Activated CD4-positive, alpha-beta T cell treated with anti-CD3 and anti-CD28 coated beads, Interleukin-2, amount 10 ng/mL, durations not matched to agents 7 days and 5 days (primary cell): ENCODE data around the gene HOXA3. TPM values are rescaled to one million over a fixed set of nuclear protein-coding genes. Genes with fewer than 3 reads are reported as not detected.

Source experiments
- CTCF ChIA-PET: fragments of 350-600 bp; sonication (Branson Sonifier 250); formaldehyde crosslinking; loops from one replicate; lab custom pipeline; 2021; ENCODE audit warnings: antibody characterized with exemption; lab: Charles Lee
- POLR2A ChIA-PET: fragments of 350-600 bp; sonication (Branson Sonifier 250); formaldehyde crosslinking; loops from one replicate; lab custom pipeline; 2021; ENCODE audit warnings: antibody characterized with exemption; lab: Charles Lee
- DNase-seq: peaks from one replicate; pipeline ENCODE4 v3.0.0-alpha.2; 2020
- H3K27ac Mint-ChIP-seq: one replicate; pipeline ENCODE4 v1.8.0; 2021; ENCODE audit warnings: mild to moderate bottlenecking, moderate library complexity, mixed read lengths
- H3K27me3 Mint-ChIP-seq: one replicate; pipeline ENCODE4 v1.8.0; 2021; ENCODE audit warnings: mixed read lengths
- H3K36me3 Mint-ChIP-seq: one replicate; pipeline ENCODE4 v1.8.0; 2021; ENCODE audit warnings: low read depth, mixed read lengths
- H3K4me1 Mint-ChIP-seq: one replicate; pipeline ENCODE4 v1.8.0; 2021; ENCODE audit warnings: mixed read lengths
- H3K4me3 Mint-ChIP-seq: one replicate; pipeline ENCODE4 v1.8.0; 2021; ENCODE audit warnings: mild to moderate bottlenecking, moderate library complexity, mixed read lengths
- H3K9me3 Mint-ChIP-seq: one replicate; pipeline ENCODE4 v1.8.0; 2021; ENCODE audit warnings: mixed read lengths
- total RNA-seq, 2 experiments: library from RNA; stranded (reverse); gene quantifications; one replicate each; pipeline ENCODE4 v1.2.3, GENCODE V29; 2021

HOXA3 gene
- total RNA-seq, 2 experiments from 2014 or later, result not detected

DNA sequence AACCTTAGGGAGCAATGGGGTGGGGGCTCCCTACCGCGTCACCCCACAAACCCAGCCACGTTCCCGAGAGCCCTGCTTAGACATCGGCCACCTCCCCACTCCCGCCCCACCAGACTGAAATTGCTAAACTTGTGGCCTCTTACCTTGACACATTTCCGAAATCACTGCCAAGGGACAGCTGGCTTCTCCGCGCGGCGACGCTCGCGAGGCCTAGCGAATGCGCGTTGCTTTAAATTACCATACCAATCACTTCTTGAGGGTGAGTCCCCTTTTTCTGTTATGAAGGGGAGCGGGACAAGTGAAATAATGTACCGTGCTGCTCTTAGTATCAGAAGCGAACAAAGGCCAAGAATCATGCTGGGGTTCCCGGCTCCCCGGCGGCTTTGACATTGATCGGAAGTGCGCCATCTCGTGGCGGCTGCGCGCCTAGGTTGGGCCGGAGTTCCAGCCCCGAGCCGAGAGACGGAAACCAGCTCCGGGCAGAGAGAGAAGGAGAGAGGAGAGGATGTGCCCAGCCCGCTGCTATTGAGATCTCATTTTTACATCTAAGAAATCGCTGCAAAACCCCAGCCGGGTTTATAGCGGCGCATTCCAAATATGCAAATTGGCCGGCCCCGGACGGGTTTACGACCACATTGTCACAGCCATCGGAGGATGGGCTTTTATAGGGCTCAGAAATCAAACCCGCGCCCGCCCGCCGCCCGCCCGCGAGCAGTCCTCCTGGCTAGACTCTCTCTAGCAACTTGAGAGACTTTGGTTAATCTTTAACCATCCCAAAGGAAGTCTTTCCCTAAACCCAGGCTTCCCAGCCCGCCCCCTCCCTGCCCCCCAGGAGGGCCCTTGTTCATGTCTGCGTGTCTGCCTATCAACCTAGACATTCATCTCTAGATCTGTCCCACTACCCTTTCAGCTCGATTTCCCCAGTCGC lies 27.4 kb upstream of the HOXA3 start:
- Mint-ChIP-seq H3K36me3 (no peaks in the 10 kb centered on the region), H3K4me3 (no peak overlapping the region), H3K27ac (no peak overlapping the region), H3K9me3 (no peaks in the 10 kb centered on the region), H3K27me3 (peaks cover 71% of the 10 kb centered on the region), H3K4me1 (peaks cover 11% of the 10 kb centered on the region)
- ChIA-PET CTCF (interaction anchor here (0.9 to 2.0 kb wide), 9 partner anchors 10 to 29 kb away, joined by 3 to 7 read pairs (median 4); partner anchors contain the start of gene HOXA3), POLR2A (no interaction called here)
- peak; percentile 49 for DNase-seq

DNA sequence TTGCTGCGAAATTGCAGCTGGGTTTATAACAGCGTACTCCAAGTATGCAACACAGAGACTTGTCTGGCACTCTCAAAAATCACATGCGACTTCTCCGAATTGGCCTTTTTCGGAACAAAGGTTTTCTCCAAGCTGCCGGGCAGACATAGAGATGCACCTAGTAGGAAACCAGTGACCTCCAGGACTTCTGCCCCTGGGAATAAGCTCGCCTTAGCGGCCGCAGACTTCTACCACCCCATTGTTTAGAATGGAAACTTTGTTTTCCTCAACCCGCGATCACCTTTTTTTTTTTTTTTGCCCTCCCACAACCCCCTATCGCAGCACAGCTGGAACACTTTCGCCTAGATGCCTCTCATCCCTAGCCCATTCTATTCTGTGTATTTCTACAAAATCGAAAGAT lies 26.6 kb upstream of the HOXA3 start:
- H3K9me3 Mint-ChIP-seq, result no peaks in the 10 kb centered on the region
- H3K27ac Mint-ChIP-seq, result no peak overlapping the region
- ChIA-PET CTCF (interaction anchor here (0.6 to 2.0 kb wide), 9 partner anchors 9 to 827 kb away, joined by 3 to 7 read pairs (median 3); partner anchors contain the start of gene HOXA3), POLR2A (no interaction called here)
- H3K27me3 Mint-ChIP-seq, result peaks cover 72% of the 10 kb centered on the region
- no peak for DNase-seq
- no peak overlapping the region for H3K4me3 Mint-ChIP-seq
- H3K36me3 Mint-ChIP-seq, result no peaks in the 10 kb centered on the region
- H3K4me1 Mint-ChIP-seq, result peaks cover 9% of the 10 kb centered on the region

DNA sequence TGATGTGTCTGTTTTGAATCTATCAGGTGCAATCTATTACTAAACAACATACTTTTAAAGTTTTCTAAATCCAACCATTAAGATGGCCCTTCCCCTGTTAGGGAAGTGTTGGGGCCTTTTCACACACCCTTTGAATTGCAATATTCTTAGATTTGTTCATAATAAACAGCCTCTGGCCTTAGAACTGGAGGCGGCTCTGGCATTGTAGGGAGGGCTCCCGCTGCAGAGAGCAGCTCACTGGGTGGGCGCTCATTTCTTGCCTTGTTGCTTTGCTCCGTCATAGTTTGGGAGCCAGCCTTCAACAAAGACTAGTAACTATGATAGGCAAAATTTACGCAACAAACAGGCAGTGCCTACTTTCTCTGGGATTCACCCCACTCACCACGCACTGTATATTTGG lies 26.0 kb upstream of the HOXA3 start:
- Mint-ChIP-seq H3K27ac (no peak overlapping the region), H3K36me3 (no peaks in the 10 kb centered on the region), H3K9me3 (no peaks in the 10 kb centered on the region), H3K4me3 (no peak overlapping the region), H3K4me1 (peaks cover 9% of the 10 kb centered on the region), H3K27me3 (peaks cover 69% of the 10 kb centered on the region)
- ChIA-PET POLR2A (no interaction called here), CTCF (interaction anchor here (0.6 to 2.0 kb wide), 3 partner anchors 12 to 28 kb away, joined by 3 to 7 read pairs (median 3); no protein-coding TSS in a partner anchor)
- no peak for DNase-seq

DNA sequence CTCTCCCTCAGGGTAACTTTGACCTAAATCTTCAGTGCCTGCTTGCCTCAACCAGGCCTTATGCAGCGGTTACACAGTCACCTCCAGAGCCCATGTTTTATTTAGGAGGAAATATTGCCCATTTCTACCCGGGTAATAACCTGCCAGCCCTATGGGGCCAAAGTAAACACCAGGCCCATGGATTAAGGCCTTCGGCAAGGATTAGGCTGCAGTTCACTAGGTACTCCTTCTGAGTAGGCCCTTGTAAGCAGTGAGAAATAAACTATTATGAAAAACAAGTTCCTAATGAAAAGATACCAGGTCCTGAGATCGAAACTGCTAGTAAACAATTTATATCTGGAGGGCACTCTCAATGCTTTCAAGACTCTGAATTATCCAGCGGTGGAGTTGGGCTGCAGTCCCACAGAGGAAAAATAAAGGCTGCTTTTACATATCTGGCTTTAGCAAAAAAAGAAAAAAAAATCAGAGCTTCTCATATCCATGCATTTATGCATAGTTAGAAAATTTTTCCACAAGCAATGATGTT lies 25.5 kb upstream of the HOXA3 start:
- Mint-ChIP-seq H3K27me3 (peaks cover 67% of the 10 kb centered on the region), H3K4me1 (peaks cover 9% of the 10 kb centered on the region), H3K27ac (no peak overlapping the region), H3K36me3 (no peaks in the 10 kb centered on the region), H3K4me3 (no peak overlapping the region), H3K9me3 (no peaks in the 10 kb centered on the region)
- DNase-seq, result no peak
- CTCF ChIA-PET, result interaction anchor here (1.0 kb wide), 1 partner anchor 27 kb away, joined by 3 read pairs; no protein-coding TSS in a partner anchor
- POLR2A ChIA-PET, result no interaction called here

DNA sequence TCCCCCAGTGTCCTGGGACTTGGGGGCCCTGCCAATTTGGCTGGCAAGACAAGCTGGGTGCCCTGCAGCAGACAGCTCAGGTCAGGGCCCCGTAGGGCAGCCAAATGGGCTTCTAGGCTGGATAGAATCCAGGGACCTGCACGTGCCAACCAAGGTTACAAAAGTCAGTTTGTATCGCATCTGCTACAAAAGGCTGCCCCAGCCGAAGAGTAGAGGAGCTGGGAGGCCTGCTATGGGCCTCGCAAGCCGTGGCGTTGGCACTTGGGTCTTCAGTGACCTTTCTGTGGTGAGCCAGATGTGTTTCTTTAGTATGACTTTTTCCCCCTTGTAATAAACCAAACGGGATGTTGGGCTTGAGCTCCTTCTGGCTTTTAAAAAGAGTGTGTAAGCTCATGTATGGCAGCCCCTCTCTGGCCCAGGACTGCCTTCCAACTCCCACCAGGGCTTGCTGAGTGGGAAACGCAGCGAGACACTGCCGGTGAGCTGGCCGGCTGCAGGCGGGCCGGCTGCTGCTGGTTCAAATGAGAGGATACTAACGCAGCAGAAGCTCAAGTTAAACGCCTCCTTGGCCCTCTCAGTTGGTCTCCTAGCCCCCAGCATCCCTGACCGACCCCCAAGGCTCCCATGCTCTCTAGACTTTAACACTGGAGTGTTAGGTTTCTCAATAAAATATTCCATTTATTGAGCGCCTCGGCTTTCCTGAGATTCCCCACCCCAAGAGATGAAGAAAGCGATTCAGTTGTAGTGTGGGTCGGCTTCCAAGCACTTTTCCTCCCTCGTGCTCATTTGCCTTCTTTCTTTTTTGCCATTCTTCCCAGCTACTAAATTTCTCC lies 24.8 kb upstream of the HOXA3 start:
- no peak for DNase-seq
- no peak overlapping the region for H3K4me3 Mint-ChIP-seq
- peaks cover 12% of the 10 kb centered on the region for H3K4me1 Mint-ChIP-seq
- H3K9me3 Mint-ChIP-seq, result no peaks in the 10 kb centered on the region
- peaks cover 65% of the 10 kb centered on the region for H3K27me3 Mint-ChIP-seq
- ChIA-PET POLR2A (no interaction called here), CTCF (interaction anchor here (1.0 kb wide), 2 partner anchors 16 to 26 kb away, joined by 3 to 5 read pairs; no protein-coding TSS in a partner anchor)
- no peak overlapping the region for H3K27ac Mint-ChIP-seq
- no peaks in the 10 kb centered on the region for H3K36me3 Mint-ChIP-seq

DNA sequence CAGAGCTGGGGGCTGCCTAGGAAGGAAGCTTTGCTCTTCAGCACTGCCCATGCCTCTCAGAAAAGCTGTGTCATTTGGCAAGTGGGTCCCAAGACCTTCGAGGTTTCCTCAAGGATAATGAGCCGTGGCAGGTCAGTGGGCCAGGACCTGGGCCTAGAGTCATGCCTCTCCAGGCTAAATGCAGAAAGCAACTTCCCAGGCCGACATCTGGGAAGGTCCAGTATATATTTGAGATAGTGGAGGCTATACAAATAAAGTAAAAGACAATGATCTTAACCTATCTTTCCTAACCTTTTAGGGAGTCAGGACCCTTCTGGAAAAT lies 24.1 kb upstream of the HOXA3 start:
- ChIA-PET CTCF (interaction anchor here (0.6 to 1.0 kb wide), 2 partner anchors 16 to 19 kb away, joined by 3 to 5 read pairs; no protein-coding TSS in a partner anchor), POLR2A (no interaction called here)
- no peak for DNase-seq
- no peaks in the 10 kb centered on the region for H3K9me3 Mint-ChIP-seq
- peaks cover 4% of the 10 kb centered on the region for H3K36me3 Mint-ChIP-seq
- no peak overlapping the region for H3K4me3 Mint-ChIP-seq
- H3K4me1 Mint-ChIP-seq, result peaks cover 13% of the 10 kb centered on the region
- H3K27ac Mint-ChIP-seq, result no peak overlapping the region
- peaks cover 69% of the 10 kb centered on the region for H3K27me3 Mint-ChIP-seq

DNA sequence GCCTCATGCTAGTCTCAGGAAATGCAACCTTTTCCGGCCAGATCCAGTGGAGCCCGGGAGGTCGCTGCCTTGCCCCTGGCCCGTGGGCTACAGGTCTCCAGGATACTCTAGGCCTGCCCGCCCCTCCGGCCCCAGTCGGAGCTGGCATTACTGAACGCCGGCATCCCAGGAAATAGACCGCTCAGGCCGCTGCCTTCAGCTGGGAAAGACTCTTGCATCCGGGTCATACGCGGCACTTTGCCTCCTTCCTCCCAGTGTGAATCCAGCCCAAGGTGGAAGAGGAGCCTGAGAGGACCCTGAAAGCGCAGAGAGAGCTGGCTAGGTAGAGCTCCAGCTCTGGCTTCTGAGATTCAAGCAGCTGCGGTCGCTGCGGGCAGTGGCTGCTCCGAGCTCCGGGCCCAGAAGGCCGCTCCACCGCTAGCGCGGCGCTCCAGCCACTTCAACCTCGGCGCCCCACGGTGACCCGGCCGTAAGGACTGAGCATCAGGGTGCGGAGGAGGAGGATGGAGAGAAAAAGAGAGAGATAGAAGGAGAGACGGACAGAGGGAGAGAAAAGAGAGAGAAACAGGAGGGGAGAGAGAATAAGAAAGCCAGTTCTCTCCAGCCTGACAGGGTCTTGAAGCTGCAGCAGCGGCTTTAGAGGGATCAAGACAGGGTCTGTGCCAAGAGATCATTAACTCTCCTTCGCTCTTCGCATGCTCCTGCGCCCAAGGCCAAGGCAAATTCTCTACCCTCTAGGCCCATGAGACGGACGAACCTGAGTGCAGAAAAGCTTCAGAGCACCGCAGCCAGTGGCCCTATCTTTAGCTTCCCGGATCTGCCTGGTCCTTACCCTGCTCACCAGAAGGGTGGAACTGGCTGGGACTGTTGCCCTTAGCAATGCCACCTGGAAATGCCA lies 23.5 kb upstream of the HOXA3 start:
- H3K27ac Mint-ChIP-seq, result no peak overlapping the region
- no peak for DNase-seq
- H3K4me1 Mint-ChIP-seq, result peaks cover 13% of the 10 kb centered on the region
- no peaks in the 10 kb centered on the region for H3K9me3 Mint-ChIP-seq
- ChIA-PET CTCF (interaction anchor here (0.6 to 1.0 kb wide), 2 partner anchors 15 to 20 kb away, joined by 3 to 5 read pairs; no protein-coding TSS in a partner anchor), POLR2A (no interaction called here)
- H3K36me3 Mint-ChIP-seq, result peaks cover 5% of the 10 kb centered on the region
- no peak overlapping the region for H3K4me3 Mint-ChIP-seq
- peaks cover 69% of the 10 kb centered on the region for H3K27me3 Mint-ChIP-seq

DNA sequence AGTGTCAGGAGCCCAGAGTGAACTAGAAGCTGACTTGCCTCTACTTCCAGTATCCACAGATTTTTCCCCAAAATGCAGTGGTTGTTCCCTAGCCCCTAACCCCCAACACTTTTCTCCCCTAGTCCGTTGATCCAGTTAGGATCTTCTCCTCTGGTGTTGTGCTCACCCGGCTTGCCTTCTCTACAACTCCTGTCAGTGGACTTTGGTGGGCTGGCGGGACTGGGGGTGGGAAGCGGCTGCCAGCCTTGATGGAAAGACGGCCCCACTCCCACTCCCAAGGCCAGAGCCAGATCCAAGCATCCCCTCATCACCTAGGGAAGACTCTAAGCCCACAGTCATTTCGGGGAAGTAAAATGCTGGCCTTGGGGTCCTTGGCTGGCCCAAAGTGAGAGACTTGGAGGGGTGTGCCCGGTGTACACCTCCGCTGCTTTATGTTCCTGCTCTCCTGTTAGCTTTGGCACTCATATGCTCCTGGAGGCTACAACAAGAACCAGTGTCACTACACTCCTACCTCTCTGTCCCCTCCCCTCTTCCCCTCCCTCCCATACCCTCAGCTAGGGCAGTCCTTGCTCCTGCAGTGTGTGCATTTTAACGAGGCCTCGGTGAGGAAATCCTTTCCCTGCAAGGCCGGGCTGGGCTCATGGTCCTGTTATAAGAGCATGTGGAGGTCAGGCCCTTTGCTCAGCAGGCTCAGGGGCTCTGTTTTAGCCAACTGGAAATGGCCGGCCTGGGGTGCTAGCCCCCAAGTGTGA lies 22.7 kb upstream of the HOXA3 start:
- Mint-ChIP-seq H3K27ac (peak overlapping the region; percentile 69), H3K9me3 (no peaks in the 10 kb centered on the region), H3K4me1 (peaks cover 12% of the 10 kb centered on the region), H3K27me3 (peaks cover 71% of the 10 kb centered on the region), H3K36me3 (peaks cover 5% of the 10 kb centered on the region), H3K4me3 (no peak overlapping the region)
- ChIA-PET CTCF (interaction anchor here (0.8 to 1.0 kb wide), 2 partner anchors 9 to 36 kb away, joined by 3 read pairs; no protein-coding TSS in a partner anchor), POLR2A (no interaction called here)
- no peak for DNase-seq

DNA sequence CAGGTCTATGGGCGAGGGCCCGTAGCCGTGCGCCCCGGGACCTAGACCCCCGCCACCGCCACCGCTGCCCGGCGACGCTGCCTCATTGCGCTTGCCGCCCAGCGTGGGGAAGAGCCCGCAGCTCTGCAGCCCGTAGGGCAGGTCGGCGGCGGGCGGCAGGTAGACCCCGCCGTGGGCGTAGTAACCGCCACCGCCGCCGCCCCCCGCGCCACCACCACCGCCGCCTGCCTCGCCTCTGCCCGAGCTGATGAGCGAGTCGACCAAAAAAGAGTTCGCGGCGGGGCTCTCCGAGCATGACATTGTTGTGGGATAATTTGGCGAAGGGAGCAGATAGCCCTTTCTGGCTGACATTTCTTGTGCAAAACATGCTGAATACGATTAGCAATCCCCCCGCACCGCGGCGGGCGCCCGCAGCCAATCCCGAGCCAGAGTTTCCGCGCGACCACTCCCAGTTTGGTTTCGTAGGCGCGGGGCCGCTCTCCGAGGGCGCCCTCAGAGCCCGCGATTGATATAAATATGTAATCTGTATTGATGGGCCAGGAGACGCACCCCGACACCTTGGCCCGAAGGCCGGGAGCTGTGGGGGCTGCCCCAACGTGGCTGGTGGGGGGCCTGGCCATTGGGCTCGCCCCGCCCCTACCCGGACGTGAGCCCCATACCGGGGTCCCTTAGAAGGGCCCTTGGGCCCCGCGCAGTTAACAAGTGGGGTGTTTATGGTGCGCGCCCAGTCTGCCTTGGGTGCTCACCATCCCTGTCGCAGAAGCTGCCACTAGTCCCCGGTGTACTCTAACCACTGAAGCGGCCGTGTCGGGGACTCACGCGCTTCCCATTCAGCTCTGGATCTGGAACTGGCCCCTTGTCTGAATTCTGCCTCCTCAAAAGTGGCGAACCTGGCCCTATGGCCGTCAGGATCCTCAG lies 21.8 kb upstream of the HOXA3 start, which contains the start of gene HOXA10:
TSS of gene HOXA10 (minus strand) at position 365 of the 918 bp plus-strand sequence. CDS start at position 351, 14 bp downstream.
- POLR2A ChIA-PET, result no interaction called here
- CTCF ChIA-PET, result interaction anchor here (0.6 to 1.9 kb wide), 5 partner anchors 10 to 36 kb away, joined by 3 to 7 read pairs (median 3); partner anchors contain the start of gene HOXA11

DNA sequence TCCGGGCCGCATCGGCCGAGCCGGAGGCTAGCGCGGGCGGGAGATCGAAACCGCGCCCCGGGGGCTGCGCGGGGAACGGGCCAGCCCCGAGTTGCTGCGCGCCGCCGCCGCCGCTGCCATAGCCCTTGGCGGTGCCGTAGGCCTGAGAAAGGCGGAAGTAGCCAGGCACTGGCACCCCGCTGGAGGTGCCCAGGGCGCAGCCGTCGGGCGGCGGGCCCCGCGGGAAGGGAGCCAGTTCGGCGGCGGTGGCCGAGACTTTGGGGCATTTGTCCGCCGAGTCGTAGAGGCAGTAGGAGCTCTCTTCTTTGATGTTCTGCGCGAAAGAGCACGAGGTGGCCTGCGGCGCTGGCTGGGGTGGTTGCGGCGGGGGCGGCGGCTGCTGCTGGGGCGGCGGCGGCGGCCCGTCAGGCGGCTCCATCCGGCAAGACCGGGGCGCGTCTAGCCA lies 21.1 kb upstream of the HOXA3 start:
- POLR2A ChIA-PET, result no interaction called here
- Mint-ChIP-seq H3K27ac (no peak overlapping the region), H3K9me3 (no peaks in the 10 kb centered on the region), H3K36me3 (peaks cover 8% of the 10 kb centered on the region), H3K4me1 (peaks cover 8% of the 10 kb centered on the region), H3K4me3 (no peak overlapping the region), H3K27me3 (peaks cover 67% of the 10 kb centered on the region)
- DNase-seq, result no peak
- CTCF ChIA-PET, result interaction anchor here (0.6 to 1.9 kb wide), 5 partner anchors 10 to 23 kb away, joined by 3 to 7 read pairs (median 4); partner anchors contain the start of gene HOXA11

More for the DNA sequence above, 21.8 kb upstream of the HOXA3 start, which contains the start of gene HOXA10:
- Mint-ChIP-seq H3K36me3 (peaks cover 5% of the 10 kb centered on the region), H3K4me1 (peaks cover 6% of the 10 kb centered on the region), H3K27me3 (peaks cover 66% of the 10 kb centered on the region), H3K9me3 (no peaks in the 10 kb centered on the region), H3K4me3 (peak within 1 kb of the TSS; percentile 19), H3K27ac (peak within 1 kb of the TSS; percentile 69)
- no peak for DNase-seq
